NCI-H1417 (cell line): Measurements from ENCODE around the gene UQCR10.

Experiments used
- DNase-seq, 3 experiments: peaks; one replicate each; lab custom pipeline; 2025; lab: John Stamatoyannopoulos, UW

Gene UQCR10

DNA sequence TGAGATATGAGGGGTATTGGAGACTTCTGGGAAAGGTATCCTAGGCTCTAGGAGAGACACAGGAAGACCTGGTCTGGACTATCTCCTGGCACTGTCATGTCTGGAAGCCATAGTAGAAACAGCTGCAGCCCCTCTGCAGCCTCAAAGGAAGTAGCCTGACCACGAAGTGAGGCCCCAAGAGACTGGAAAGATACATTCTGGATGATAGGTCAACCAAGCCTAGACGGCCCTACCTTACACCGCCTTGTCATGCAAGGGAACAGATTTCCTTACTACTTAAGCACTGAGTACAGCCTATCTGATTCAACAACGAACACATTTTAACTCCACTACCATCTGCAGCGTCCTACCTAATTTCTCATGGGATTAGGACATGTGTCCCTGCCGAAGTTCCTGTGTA lies 31.1 kb downstream of the UQCR10 start:
- DNase-seq: no peak

DNA sequence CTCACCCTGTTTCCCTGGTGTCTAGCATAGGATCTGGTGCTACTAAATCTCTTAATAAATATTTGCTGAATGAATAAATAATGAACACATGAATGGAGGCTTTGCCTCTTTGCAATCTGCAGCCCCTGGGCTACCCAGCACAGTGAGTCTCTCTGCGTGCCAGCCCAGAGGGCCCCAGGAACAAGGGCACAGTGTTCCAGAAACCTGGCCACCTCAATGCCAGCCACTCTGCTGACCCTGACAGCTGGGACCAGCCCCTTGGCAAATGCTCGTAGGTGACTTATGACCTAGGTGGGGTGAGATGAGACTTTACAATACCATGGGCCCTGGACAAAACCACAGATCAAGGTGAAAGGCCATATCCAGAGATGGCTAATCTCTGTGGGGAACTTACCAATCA lies 31.6 kb downstream of the UQCR10 start:
- no peak for DNase-seq

DNA sequence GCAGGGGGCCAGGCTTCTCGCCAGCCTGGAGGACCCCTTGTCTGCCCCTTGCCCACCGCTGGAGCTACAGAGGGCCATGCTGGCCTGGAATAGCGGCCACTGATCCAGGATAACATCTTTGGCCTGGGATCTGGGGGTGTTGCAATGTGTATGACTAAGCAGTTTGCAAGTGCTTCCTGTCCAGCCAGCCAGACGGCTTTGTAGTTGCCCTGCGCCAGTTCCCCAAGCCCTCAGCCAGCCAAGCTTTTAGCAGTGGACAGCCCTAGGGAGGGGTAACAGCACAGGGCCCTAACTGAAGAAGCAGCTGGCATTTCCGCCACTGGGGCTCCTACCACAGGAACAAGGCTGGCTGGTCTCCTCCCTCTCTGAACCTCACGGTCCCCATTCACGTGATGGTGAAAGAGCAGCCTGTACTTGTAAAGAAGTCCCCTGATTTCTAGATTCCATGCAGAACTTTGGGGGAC lies 32.1 kb downstream of the UQCR10 start:
- DNase-seq: no peak

DNA sequence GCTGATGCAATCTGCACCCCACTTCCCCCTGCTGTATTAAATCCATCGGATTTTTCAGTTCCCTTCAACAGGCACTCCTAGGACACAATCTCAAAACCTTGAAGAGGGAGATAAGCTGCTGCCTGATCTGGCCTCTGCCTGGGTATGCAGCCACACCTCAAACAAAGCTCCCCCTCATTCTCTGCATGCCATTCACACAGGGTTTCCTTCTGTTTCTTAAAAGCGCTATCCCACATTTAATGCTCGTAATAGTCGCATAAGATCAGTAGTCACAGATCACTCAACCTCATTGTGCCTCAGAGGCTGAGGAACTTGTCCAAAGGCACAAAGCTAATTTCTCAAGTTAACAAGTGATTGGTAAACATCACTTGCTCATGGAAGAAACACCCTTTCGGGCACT lies 34.0 kb downstream of the UQCR10 start:
- DNase-seq: no peak

DNA sequence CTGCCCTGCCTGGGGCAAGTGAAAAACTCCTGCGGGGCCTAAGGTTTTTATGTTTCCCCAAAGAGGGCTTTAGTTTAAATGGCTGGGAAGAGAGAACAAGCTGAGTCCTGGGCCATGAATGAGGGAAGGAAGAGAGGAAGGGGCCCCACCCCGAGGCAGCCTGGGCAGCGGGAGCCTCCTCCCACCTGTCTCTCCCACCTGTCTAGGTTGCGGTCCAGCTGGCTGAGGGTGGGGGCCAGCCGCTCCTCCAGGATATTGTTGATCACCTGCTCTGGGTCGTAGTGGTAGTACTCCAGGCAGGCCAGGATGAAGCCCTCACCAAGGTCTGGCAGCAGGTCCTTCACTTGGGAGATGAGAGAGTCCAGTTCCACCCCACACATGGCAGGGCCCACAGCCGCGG lies 34.6 kb downstream of the UQCR10 start:
- DNase-seq: no peak

DNA sequence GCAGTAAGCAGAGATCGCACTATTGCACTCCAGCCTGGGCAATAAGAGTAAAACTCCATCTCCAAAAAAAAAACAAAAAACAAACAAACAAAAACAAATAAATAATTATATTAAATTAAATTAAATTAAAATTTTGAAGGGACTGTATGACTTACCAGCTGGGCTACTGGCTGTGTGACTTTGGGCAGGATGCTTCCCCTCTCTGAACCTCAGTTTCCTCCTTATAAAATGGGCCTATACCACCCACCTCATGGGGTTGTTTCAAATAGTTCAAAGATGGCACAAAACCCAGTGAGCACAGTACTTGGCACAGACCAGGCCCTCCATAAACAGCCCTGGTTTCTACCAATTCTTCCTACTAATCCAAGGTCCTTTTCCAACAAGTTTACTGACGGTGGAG lies 36.0 kb downstream of the UQCR10 start:
- no peak for DNase-seq

DNA sequence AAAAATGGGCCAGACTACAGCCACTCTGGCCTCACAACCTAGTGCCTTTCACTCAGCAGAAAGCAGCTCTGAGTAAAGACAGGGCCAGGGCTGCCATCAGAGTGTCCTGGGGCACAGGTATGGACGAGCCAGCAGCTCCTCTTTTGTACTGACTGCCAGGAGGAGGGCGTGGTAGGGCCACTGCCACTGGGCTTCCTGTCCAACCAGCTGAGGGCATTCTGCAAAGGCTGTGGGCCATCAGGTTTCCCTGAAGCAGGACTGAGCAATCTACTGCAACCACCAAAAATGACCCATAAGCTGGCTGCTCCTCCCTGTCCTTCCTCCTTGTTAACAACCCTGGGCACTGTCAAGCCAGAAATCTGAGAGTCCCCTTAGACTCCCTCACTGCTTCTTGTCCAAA lies 37.8 kb downstream of the UQCR10 start:
- no peak for DNase-seq

DNA sequence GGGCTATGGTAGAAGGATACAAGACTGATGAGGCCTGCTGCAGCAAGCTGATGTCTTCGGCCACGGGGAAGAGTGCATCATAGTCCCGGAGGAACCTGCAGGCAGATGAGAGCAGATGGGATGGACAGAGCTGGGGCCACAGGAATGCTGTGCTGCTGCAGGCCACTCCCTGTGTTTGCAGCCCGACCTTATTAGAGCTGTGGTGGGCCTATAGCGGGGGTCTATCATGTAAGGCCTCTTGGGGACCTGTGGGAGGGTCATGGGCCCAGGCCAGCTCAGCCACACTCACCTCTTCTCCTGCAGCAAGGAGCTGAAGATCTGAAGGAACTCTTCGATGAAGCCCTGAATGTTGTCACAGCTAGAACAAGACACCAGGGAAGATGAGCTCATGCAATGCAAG lies 39.0 kb downstream of the UQCR10 start:
- DNase-seq: no peak

DNA sequence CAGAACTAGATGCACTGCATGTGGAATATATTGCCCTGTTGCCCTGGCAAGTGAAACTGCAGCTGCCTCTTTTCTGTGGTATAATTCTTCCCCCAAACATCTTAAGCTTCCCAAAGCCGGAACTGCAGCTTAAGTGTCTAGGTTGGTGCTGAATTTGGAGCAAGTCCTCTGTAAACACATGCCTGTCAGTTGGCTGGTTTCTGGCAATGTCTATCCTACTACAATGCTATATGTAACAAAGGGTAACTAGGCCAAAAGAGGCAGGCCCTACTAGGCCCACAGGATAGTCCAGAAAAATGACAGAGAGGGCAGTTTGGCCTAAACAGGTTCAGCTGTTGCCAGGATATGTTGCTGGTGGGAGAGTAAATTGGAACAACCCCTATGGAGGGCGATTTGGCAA lies 43.0 kb downstream of the UQCR10 start:
- DNase-seq: no peak

DNA sequence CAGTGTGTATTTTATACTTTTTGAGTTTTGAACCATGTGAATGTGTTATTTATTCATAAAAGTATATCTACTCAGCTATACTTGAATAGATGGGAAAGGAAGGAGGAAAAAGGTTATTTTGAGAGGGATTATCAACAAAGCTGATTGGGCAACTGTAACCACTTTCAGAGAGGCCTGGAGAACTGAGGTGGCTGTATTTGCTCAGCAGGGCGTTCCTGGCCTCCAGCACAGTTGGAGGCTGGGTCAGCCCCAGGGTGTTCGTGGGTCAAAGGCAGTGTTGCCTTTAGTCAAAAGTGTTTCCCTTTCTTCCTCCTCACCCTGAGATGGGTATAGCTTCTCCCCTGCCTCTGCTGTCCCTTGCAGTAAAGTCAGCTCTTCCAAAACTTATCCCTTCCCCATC lies 44.2 kb downstream of the UQCR10 start:
- DNase-seq: no peak

DNA sequence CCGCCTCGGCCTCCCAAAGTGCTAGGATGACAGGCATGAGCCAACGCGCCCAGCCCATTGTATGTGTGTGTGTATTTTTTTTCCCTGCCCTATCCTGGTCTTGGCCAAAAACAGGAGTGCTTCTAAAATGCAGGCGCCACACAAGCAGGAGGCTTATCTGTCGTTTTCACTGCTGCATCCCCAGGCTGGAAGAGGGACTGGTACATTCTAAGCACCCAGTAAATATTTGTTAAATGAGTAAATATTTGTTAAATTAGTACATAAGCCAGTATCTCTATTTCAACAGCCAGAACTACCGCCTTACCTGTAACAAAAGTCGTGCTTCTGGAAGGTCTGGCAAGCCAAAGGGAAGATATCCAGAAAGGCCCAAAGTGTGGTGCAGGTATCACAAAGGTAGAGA lies 46.0 kb downstream of the UQCR10 start:
- no peak for DNase-seq

DNA sequence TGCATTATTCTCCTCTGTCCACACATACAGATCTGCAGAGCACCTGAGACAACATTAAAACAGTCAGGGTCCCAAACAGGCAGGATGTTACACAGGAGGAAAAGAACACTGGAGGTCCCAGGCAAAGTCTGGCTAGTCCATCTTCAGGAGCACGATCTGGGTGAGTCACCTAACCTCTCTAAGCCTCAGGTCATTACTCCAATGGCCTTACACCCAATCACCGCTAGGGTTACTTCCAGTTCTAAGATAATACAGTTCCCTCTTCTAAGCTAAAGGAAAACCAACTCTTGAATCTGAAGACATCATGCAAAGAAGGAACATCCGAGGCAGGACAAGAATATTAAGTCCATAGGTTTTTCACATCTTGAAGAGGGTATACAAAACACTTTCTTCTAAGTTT lies 46.4 kb downstream of the UQCR10 start:
- no peak for DNase-seq

DNA sequence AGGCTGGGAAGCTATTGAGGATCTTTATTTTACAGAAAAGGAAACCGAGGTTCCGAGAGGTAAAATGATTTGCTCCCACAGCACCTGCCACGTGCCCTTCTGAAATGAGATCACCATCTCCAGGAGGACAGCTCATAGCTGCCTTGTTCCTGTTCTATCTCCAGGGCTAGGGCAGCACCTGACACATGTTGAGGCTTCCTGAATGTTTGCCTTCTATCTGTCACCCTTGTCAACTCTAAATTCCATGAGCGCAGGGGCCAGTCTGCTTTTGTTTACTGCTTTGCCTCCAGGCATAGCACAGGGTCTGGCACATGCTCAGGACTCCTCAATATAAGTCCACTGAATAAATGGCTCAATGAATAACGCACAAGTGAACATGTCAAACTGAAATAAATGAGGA lies 46.8 kb downstream of the UQCR10 start:
- no peak for DNase-seq

DNA sequence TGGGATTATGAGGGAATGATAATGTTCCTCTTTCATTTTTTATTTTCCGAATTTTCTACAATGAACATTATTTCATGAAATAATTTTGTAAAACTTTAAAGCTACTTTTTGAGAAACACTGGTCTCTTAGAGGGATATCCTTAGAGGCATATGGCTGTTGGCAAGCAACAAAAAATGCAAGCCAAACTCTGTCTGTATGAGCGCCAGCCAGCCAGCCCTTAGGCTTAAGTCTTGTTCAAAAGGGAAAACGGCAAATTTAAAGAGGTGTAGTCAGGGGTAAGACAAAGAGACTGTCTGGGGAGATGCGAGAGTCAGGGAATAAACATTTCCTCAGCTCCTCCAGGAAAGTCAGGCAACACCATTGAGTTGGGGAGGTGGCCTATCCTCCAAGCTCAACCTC lies 48.4 kb downstream of the UQCR10 start:
- no peak for DNase-seq

DNA sequence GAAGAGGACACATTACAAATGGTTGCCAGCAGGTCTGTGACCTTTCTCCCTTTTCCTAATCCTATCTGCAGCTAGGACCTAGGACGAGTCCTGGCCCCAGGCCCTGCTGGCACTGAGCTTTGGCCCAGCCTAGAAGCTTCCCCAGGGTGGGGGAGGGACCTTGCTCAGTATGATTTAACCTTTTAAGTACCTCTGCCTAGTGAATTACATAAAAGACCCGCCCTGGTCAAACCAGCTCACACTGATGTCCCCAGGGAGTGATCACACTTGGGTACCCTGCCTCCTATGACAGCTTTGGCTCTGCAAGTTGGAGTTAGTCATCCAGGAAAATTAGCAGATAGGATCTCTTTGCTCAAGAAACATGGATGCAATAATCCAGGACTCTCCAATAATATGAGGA lies 49.0 kb downstream of the UQCR10 start:
- peak in 1 of 3 experiments; percentile 19 for DNase-seq

DNA sequence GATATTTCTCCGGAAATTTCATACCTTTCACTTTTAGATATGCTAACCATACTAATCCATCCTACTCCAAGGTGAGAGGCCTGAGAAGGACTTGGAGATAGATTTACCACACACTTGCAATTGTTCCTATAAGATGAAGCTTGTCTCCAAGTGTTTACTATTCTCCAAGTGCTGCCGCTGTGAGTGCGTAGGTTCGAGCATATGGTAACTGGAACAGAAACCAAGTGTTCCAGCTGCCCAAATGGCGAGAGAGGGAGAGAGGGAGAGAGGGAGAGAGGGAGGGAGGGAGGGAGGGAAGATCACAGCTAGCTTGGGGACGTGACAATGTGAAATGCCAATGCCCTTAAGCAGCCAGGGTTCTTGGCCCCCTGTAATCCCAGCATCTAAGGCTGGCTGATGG lies 49.4 kb downstream of the UQCR10 start:
- peak in 1 of 3 experiments; percentile 55 for DNase-seq

DNA sequence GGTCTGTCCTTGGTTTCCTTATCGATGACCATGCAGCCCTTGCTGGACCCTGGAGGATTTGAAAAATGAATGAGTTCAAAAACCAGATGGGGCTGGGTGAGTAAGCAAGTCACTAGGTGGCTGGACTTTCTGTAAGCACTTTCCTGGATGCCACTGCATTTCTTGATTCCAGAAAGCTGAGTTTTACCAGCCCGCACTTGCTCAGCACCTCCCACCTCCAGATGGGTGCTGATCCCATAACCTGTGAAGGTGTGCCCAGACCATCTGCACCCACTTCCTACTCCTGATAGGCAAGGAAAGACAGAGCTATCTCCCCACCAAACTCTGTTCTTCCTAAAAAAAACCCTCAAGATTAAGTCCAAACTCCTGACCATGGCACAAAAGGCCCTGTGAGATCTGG lies 49.8 kb downstream of the UQCR10 start:
- no peak for DNase-seq

DNA sequence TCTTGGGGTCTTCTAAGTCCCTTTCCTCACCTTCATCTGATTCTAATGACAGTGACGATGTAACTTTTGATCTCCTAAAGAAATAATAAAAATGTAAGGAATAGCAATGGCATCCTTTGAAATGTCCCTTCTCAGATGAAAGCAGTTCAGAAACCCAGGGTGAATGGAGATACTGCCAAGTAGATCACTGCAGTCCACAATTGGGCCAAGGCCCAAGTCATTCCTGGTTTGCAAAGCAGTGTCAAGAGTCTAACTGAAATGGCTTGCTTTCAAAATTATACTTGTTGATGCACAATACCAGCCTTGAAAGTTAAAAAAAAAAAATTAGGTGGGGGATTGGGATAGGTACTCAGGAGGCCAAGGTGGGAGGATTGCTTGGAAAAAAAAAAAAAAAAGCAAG lies 50.6 kb downstream of the UQCR10 start:
- no peak for DNase-seq

DNA sequence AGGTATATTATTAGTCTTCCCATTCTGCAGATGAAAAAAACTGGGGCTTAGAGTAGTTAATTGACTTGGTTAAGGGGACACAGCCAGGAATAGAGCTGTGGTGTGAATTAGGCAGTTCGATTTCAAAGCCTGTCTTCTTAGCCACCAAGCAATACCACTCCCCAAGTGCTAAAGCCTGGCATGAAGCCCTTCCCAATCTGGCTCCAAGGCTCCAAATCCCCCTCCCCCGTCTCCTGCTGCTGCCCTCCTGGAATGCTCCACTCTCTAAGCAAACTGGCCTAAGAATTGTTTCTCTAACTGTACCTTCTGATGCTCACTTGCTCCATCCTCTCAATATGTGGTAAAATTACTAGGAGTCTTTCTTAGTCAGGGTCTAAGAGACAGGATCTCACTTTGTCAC lies 52.3 kb downstream of the UQCR10 start:
- DNase-seq: no peak
